HepG2 (cell line): Measurements from ENCODE around the gene NT5C. TPM values are rescaled to one million over a fixed set of nuclear protein-coding genes. Genes with fewer than 3 reads are reported as not detected.

Source experiments
- CC2D1A ChIP-seq: sonication (generic); formaldehyde crosslinking; IDR thresholded peaks from 2 replicates; pipeline ENCODE4 v1.8.1; 2023; ENCODE audit warnings: mild to moderate bottlenecking, missing genetic modification reagents
- HCFC1 ChIP-seq: fragments of 150-350 bp; IDR thresholded peaks from 2 replicates; pipeline ENCODE4 v1.6.1; 2014; ENCODE audit warnings: low read depth, low read length
- HDAC1 ChIP-seq: sonication (generic); formaldehyde crosslinking; IDR thresholded peaks from 2 replicates; pipeline ENCODE4 v1.5.1; 2020; ENCODE audit warnings: mild to moderate bottlenecking, missing genetic modification reagents
- HIVEP1 ChIP-seq: sonication (generic); formaldehyde crosslinking; IDR thresholded peaks from 2 replicates; pipeline ENCODE4 v1.4.0; 2020; ENCODE audit warnings: mild to moderate bottlenecking, missing genetic modification reagents
- KMT2B ChIP-seq: IDR thresholded peaks from 2 replicates; pipeline ENCODE4 v1.6.1; 2016; ENCODE audit warnings: missing genetic modification reagents, missing compliant biosample characterization
- MAF1 ChIP-seq: sonication (generic); formaldehyde crosslinking; IDR thresholded peaks from 2 replicates; pipeline ENCODE4 v1.5.0; 2020; ENCODE audit warnings: missing genetic modification reagents, borderline replicate concordance
- MEIS2 ChIP-seq: sonication (generic); formaldehyde crosslinking; IDR thresholded peaks from 2 replicates; pipeline ENCODE4 v1.9.0; 2021; ENCODE audit warnings: mild to moderate bottlenecking, missing genetic modification reagents
- MIXL1 ChIP-seq: IDR thresholded peaks from 2 replicates; pipeline ENCODE4 v1.6.1; 2016
- NPAS2 ChIP-seq: sonication (generic); formaldehyde crosslinking; IDR thresholded peaks from 2 replicates; pipeline ENCODE4 v1.8.0; 2022; ENCODE audit warnings: mild to moderate bottlenecking, missing genetic modification reagents, borderline replicate concordance
- SMYD3 ChIP-seq: sonication (generic); formaldehyde crosslinking; IDR thresholded peaks from 2 replicates; pipeline ENCODE4 v1.8.1; 2023; ENCODE audit warnings: mild to moderate bottlenecking, missing genetic modification reagents
- ZMYM3 ChIP-seq: sonication (generic); formaldehyde crosslinking; IDR thresholded peaks from 2 replicates; pipeline ENCODE4 v1.5.1; 2020; ENCODE audit warnings: mild to moderate bottlenecking, missing genetic modification reagents
- ZNF124 ChIP-seq: sonication (generic); formaldehyde crosslinking; IDR thresholded peaks from 2 replicates; pipeline ENCODE4 v1.4.0; 2020; ENCODE audit warnings: missing genetic modification reagents
- ZNF20 ChIP-seq: sonication (generic); formaldehyde crosslinking; IDR thresholded peaks from 2 replicates; pipeline ENCODE4 v1.4.0; 2020; ENCODE audit warnings: mild to moderate bottlenecking, moderate library complexity, missing genetic modification reagents
- ZNF333 ChIP-seq: sonication (generic); formaldehyde crosslinking; IDR thresholded peaks from 2 replicates; pipeline ENCODE4 v1.4.0; 2020; ENCODE audit warnings: mild to moderate bottlenecking, missing genetic modification reagents, borderline replicate concordance
- ZNF337 ChIP-seq: sonication (generic); formaldehyde crosslinking; IDR thresholded peaks from 2 replicates; pipeline ENCODE4 v1.5.1; 2020; ENCODE audit warnings: missing genetic modification reagents, low read depth, mild to moderate bottlenecking, borderline replicate concordance
- ZNF430 ChIP-seq: sonication (generic); formaldehyde crosslinking; IDR thresholded peaks from 2 replicates; pipeline ENCODE4 v1.9.0; 2021; ENCODE audit warnings: mild to moderate bottlenecking, missing genetic modification reagents
- ZNF564 ChIP-seq: sonication (generic); formaldehyde crosslinking; IDR thresholded peaks from 2 replicates; pipeline ENCODE4 v1.8.1; 2023; ENCODE audit warnings: mild to moderate bottlenecking, missing genetic modification reagents
- ZNF567 ChIP-seq: sonication (generic); formaldehyde crosslinking; IDR thresholded peaks from 2 replicates; pipeline ENCODE4 v1.8.1; 2023; ENCODE audit warnings: mild to moderate bottlenecking, missing genetic modification reagents, borderline replicate concordance
- ZNF619 ChIP-seq: sonication (generic); formaldehyde crosslinking; IDR thresholded peaks from 2 replicates; pipeline ENCODE4 v1.4.0; 2020; ENCODE audit warnings: mild to moderate bottlenecking, missing genetic modification reagents
- ZNF672 ChIP-seq: sonication (generic); formaldehyde crosslinking; IDR thresholded peaks from 2 replicates; pipeline ENCODE4 v1.8.1; 2022; ENCODE audit warnings: missing genetic modification reagents
- ZNF678 ChIP-seq: sonication (generic); formaldehyde crosslinking; IDR thresholded peaks from 2 replicates; pipeline ENCODE4 v1.4.0; 2020; ENCODE audit warnings: mild to moderate bottlenecking, missing genetic modification reagents
- ZNF710 ChIP-seq: sonication (generic); formaldehyde crosslinking; IDR thresholded peaks from 2 replicates; pipeline ENCODE4 v1.5.0; 2020; ENCODE audit warnings: mild to moderate bottlenecking, missing genetic modification reagents, borderline replicate concordance
- ZNF777 ChIP-seq: sonication (generic); formaldehyde crosslinking; IDR thresholded peaks from 2 replicates; pipeline ENCODE4 v1.4.0; 2020; ENCODE audit warnings: missing genetic modification reagents
- ZSCAN20 ChIP-seq: sonication (generic); formaldehyde crosslinking; IDR thresholded peaks from 2 replicates; pipeline ENCODE4 v1.4.0; 2020; ENCODE audit warnings: missing genetic modification reagents, mild to moderate bottlenecking, borderline replicate concordance
- ZSCAN22 ChIP-seq: sonication (generic); formaldehyde crosslinking; IDR thresholded peaks from 2 replicates; pipeline ENCODE4 v1.4.0; 2020; ENCODE audit warnings: mild to moderate bottlenecking, missing genetic modification reagents
- polyA plus RNA-seq, 8 experiments: library from polyadenylated mRNA; depleted of rRNA in 3 of 8; stranded (reverse) in 7 of 8; unstranded in 1 of 8; fragments of >200 nt; fragmentation: Illumina TruSeq in 4 of 8; extraction: Trizol in 4 of 8; gene quantifications; 2 replicates each; pipeline versions ENCODE4 v1.2.1 to v1.2.3, GENCODE V29; 2011 to 2016; ENCODE audit warnings: low read depth in 4 of 8, missing spikeins in 1 of 8, mixed read lengths in 1 of 8; ENCODE audit not compliant: insufficient read depth in 1 of 8
- total RNA-seq, 5 experiments: library from RNA; depleted of rRNA; stranded (reverse); fragments of >200 nt; fragmentation: Illumina TruSeq; extraction: Trizol; gene quantifications; 2 replicates each; pipeline ENCODE4 v1.2.3, GENCODE V29; 2016; ENCODE audit warnings: low read depth in 1 of 5
- TF ChIP-seq, protein P1 (sequence below): sonication (generic); formaldehyde crosslinking; IDR thresholded peaks from 2 replicates; pipeline ENCODE4 v1.9.0; 2022; ENCODE audit warnings: missing genetic modification reagents, mild to moderate bottlenecking, borderline replicate concordance
- TF ChIP-seq, protein P2 (sequence below): sonication (generic); formaldehyde crosslinking; IDR thresholded peaks from 2 replicates; pipeline ENCODE4 v1.4.0; 2020; ENCODE audit warnings: mild to moderate bottlenecking, missing genetic modification reagents

The NT5C gene
- total and polyA plus RNA-seq, 2 of the 13 experiments (the other 11 are each of a cell fraction or from before 2014, with no cell fraction given) = 42.8 to 48.6 TPM

DNA sequence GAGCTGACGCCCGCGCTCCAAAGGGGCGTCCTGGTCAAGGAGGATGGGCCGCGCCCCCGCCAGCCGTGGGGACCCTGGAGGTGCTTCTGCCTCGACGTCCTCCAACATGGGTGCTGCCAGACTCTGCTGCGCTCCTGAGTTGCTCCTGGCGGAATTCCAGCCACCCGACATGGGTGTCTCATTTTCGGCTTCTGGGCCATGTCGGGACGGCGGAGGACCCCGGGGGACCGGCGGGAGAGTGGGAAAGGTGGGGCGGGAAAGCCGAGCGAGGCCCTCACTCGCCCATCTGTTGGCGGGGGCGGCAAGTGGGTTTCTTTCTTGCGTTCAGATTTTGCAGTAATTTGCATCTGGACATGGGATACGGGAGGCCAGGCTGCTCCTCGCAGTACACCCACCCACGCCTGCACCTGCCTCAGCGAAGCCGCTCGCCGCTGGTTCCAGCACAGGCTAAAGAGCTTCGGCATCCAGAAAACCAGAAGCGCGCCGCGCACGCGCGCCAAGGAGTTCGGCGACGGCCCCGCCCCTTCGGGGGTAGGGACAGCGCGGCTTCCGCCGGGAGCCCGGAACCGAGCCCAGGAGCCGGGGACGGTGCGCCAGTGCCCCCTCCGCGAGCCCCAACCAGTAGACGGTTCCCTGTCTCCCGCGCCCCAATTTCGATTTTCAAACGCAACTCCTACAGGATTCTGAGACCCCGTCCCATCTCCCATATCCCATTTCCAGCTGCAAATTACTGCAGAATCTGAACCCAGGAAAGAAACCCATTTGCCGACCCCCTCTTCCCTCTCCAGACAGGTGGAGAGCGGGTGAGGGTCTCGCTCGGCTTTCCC, 21.9 kb downstream of the NT5C start, which contains the start of gene ARMC7 (continued):
- TF ChIP-seq KMT2B (CRISPR knock-in tag) (no peak), CC2D1A (CRISPR knock-in tag) (no peak), HCFC1 (no peak), ZNF777 (CRISPR knock-in tag) (peak; percentile 91), HIVEP1 (CRISPR knock-in tag) (peak; percentile 55; the same call in 1 of the 2 replicates), NPAS2 (no peak), ZNF124 (CRISPR knock-in tag) (peak; percentile 67; the same call in 1 of the 2 replicates), MAF1 (CRISPR knock-in tag) (no peak; the same call in 1 of the 2 replicates), ZNF678 (CRISPR knock-in tag) (peak; percentile 94; the same call in 1 of the 2 replicates), ZNF337 (CRISPR knock-in tag) (no peak), ZSCAN22 (CRISPR knock-in tag) (no peak), ZMYM3 (CRISPR knock-in tag) (peak; percentile 24; the same call in 1 of the 2 replicates), SMYD3 (CRISPR knock-in tag) (no peak), ZNF430 (peak; percentile 69; the same call in 1 of the 2 replicates), ZNF333 (no peak; the same call in 1 of the 2 replicates), ZNF619 (CRISPR knock-in tag) (no peak), ZNF564 (CRISPR knock-in tag) (no peak; the same call in 1 of the 2 replicates), ZNF20 (no peak), MEIS2 (CRISPR knock-in tag) (peak; percentile 85), ZNF672 (CRISPR knock-in tag) (no peak), ZSCAN20 (no peak), ZNF567 (CRISPR knock-in tag) (no peak; the same call in 1 of the 2 replicates), ZNF710 (CRISPR knock-in tag) (no peak; the same call in 1 of the 2 replicates), HDAC1 (CRISPR knock-in tag) (peak; percentile 44; the same call in 1 of the 2 replicates), MIXL1 (CRISPR knock-in tag) (no peak; the same call in 1 of the 2 replicates)
- TF ChIP-seq, protein P1, sequence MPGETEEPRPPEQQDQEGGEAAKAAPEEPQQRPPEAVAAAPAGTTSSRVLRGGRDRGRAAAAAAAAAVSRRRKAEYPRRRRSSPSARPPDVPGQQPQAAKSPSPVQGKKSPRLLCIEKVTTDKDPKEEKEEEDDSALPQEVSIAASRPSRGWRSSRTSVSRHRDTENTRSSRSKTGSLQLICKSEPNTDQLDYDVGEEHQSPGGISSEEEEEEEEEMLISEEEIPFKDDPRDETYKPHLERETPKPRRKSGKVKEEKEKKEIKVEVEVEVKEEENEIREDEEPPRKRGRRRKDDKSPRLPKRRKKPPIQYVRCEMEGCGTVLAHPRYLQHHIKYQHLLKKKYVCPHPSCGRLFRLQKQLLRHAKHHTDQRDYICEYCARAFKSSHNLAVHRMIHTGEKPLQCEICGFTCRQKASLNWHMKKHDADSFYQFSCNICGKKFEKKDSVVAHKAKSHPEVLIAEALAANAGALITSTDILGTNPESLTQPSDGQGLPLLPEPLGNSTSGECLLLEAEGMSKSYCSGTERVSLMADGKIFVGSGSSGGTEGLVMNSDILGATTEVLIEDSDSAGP (CRISPR knock-in tag) = no peak; the same call in 1 of the 2 replicates
- TF ChIP-seq, protein P2, sequence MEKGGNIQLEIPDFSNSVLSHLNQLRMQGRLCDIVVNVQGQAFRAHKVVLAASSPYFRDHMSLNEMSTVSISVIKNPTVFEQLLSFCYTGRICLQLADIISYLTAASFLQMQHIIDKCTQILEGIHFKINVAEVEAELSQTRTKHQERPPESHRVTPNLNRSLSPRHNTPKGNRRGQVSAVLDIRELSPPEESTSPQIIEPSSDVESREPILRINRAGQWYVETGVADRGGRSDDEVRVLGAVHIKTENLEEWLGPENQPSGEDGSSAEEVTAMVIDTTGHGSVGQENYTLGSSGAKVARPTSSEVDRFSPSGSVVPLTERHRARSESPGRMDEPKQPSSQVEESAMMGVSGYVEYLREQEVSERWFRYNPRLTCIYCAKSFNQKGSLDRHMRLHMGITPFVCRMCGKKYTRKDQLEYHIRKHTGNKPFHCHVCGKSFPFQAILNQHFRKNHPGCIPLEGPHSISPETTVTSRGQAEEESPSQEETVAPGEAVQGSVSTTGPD (CRISPR knock-in tag) = no peak; the same call in 1 of the 2 replicates
